ENCODE measurements around the gene CNN1. TPM values are rescaled to one million over a fixed set of nuclear protein-coding genes. Genes with fewer than 3 reads are reported as not detected.

The CNN1 gene
- total and polyA plus RNA-seq, 2 of the 13 experiments (the other 11 are each of a cell fraction or from before 2014, with no cell fraction given): 0.70 to 1.1 TPM

- TF ChIP-seq CTCF (CRISPR knock-in tag; IDR thresholded peaks at IDR 0.05) (peak; percentile 86), ZSCAN31 (CRISPR knock-in tag; IDR thresholded peaks at IDR 0.05; ENCODE audit: low read depth) (no peak), ZNF335 (CRISPR knock-in tag; IDR thresholded peaks at IDR 0.05) (no peak), GATAD1 (CRISPR knock-in tag; IDR thresholded peaks at IDR 0.05) (no peak), NFE2L2 (IDR thresholded peaks at IDR 0.05; ENCODE audit: low read length) (no peak), ZNF589 (CRISPR knock-in tag; conservative IDR thresholded peaks at IDR 0.05) (no peak), FOXO4 (CRISPR knock-in tag; conservative IDR thresholded peaks at IDR 0.05) (no peak), MAF1 (CRISPR knock-in tag; IDR thresholded peaks at IDR 0.05; ENCODE audit: borderline replicate concordance) (no peak), ISX (CRISPR knock-in tag; conservative IDR thresholded peaks at IDR 0.05) (no peak), RAD21 (CRISPR knock-in tag; IDR thresholded peaks at IDR 0.05) (peak; percentile 80), ZNF121 (CRISPR knock-in tag; IDR thresholded peaks at IDR 0.05) (no peak), ZNF775 (CRISPR knock-in tag; IDR thresholded peaks at IDR 0.05; ENCODE audit: borderline replicate concordance) (no peak), ZMAT3 (CRISPR knock-in tag; conservative IDR thresholded peaks at IDR 0.05) (no peak), HNF4G (IDR thresholded peaks at IDR 0.05; ENCODE audit: borderline replicate concordance, low read depth, low read length) (no peak), HNF4G (CRISPR knock-in tag; IDR thresholded peaks at IDR 0.05; ENCODE audit: borderline replicate concordance, low read depth) (no peak), ZNF275 (CRISPR knock-in tag; IDR thresholded peaks at IDR 0.05; ENCODE audit: borderline replicate concordance) (no peak), ZNF800 (CRISPR knock-in tag; IDR thresholded peaks at IDR 0.05) (no peak), ZZZ3 (CRISPR knock-in tag; IDR thresholded peaks at IDR 0.05; ENCODE audit: borderline replicate concordance) (no peak)
Measured at GRCh38 chr19:11587302-11587974, 48.8 kb downstream of the CNN1 start (continued).

All from HepG2 (cell line).